GM12874 (cell line): Measurements from ENCODE around the gene TMEM59L.

Source experiments
- TF ChIP-seq, protein P1 (sequence below): IDR thresholded peaks from 2 replicates; pipeline ENCODE4 v1.5.1; 2011; ENCODE audit warnings: low read depth, mild to moderate bottlenecking, control low read depth, low read length, moderate library complexity; ENCODE audit not compliant: insufficient read depth

The TMEM59L gene

DNA sequence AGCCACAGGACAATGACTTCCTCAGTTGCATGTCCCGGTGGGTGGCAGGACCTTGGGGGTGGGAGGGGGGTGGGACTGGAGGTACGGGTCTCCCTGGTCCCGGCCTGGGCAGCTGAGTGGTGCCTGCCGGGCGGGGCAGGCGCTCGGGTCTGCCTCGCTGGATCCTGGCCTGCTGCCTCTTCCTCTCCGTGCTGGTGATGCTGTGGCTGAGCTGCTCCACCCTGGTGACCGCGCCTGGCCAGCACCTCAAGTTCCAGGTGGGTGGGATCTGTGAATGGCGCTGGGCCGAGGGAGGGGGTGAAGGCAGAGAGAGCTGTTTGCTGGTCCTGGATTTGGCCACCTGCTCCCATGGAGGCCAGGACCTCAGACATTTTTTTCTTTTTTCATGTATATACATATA lies 5.6 kb downstream of the TMEM59L start:
- TF ChIP-seq, protein P1, sequence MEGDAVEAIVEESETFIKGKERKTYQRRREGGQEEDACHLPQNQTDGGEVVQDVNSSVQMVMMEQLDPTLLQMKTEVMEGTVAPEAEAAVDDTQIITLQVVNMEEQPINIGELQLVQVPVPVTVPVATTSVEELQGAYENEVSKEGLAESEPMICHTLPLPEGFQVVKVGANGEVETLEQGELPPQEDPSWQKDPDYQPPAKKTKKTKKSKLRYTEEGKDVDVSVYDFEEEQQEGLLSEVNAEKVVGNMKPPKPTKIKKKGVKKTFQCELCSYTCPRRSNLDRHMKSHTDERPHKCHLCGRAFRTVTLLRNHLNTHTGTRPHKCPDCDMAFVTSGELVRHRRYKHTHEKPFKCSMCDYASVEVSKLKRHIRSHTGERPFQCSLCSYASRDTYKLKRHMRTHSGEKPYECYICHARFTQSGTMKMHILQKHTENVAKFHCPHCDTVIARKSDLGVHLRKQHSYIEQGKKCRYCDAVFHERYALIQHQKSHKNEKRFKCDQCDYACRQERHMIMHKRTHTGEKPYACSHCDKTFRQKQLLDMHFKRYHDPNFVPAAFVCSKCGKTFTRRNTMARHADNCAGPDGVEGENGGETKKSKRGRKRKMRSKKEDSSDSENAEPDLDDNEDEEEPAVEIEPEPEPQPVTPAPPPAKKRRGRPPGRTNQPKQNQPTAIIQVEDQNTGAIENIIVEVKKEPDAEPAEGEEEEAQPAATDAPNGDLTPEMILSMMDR, result no peak

DNA sequence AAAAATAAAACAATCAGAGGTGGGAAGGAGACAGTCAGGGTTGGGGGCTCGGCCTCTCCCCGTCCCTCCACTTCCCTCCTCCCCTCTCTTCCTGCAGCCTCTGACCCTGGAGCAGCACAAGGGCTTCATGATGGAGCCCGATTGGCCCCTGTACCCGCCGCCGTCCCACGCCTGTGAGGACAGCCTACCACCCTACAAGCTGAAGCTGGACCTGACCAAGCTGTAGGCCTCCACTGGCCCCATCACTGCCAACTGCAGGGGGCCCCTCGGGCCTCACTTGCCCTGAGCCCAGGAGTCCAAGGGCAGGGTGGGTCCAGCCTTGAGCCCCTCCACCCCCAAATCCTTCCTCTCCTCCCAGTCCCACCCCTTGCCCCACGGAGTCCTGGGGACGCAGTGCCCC lies 7.6 kb downstream of the TMEM59L start:
- TF ChIP-seq, protein P1, result no peak

DNA sequence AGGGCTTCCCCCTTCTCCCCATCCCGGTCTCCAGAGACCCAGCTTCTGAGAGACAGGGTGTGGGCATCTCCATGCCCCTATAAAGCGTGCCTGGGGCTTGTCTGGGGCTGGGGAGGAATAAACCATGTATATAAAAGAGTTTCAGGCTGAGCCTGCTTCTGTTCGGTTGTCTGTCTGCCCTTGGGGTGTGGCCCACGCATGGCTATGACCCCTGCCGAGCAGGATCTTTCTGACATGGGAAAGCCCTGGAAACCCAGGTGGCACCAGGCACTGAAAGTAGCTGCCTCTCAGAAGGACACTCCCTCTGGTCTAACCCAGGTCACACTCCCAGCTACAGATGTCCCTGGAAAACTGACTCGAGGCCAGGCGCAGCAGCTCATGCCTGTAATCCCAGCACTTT lies 8.2 kb downstream of the TMEM59L start:
- TF ChIP-seq, protein P1, result no peak

DNA sequence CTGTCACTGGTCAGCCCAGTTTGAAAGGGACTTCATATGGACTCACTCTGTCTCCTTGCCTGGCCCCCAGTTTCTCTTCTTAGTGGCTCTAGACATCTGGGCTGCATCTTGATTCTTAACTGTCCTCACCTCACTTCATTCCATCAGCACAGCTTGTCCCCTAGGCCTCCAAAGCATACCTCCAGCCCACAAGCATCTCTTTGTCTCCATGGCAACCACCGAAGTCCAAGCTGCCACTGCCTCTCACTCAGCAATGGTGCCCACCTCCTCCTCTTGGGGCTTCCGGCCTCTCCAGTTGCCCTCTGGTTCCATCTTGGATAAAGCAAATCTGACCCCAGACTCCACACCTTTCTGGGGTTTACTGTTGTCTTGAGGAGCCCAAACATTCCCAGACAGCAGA lies 14.2 kb downstream of the TMEM59L start:
- TF ChIP-seq, protein P1, result no peak

DNA sequence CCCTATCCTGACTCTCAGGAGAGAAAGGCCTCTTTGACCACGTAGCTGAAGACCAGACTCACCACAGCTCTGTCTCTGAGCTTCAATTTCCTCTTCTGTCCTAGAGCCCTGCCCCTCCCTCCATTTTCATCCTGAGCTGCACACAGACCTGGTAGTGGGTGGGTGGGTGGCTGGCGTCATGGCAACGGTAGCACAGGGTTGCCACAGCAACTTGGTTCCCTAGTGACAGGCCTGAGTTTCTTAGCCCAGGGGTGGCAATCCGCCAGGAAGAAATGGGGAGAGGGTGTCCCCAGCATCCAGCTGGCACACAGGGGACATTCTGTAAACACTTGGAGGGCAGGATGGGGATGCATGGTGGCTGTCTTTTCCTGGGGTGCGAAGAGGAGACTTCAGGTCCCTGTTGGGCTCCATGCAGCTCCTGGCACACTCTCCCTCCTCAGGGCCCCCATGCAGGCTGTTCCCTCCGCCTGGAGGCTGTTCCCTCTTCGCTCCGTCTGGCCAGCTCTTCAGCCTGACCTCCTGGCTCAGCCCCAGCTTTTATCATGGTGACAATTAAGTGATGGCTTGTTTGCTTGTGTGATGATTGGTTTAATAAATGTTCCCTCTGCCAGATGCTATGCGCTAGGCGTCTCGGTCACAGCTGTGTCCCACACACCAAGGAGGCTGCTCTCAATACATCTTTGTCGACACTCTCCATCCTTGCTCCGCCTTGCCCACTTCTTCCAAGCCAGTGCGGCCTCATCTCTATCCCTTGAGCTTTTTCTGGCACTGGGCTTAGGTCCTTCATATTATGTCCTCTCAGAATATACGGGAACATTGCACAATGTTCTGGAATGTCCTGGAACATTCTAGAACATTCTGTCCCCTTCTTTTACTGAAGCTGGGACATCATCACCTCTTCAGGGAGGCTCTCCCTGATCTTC lies 16.8 kb downstream of the TMEM59L start:
- TF ChIP-seq, protein P1, result no peak

DNA sequence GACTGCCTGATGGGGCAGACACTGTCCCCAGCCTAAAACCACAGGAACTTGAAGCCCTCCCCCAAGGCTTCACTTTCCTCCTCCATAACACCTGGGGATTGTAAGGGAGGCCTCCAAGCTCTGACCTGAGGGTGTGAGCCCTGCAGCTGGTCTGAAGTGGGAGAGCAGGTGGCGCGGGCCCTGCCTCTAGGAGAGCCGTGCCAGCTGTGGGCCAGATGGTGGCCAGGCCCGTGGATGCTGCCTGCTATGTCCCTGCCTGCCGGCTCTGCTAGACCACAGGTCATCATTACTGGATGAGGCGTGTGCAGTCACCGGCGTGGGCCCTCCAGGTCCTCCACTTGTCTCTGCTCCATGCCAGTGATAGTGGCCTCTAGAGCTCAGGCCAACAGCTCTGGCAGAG lies 20.7 kb downstream of the TMEM59L start:
- TF ChIP-seq, protein P1, result no peak

DNA sequence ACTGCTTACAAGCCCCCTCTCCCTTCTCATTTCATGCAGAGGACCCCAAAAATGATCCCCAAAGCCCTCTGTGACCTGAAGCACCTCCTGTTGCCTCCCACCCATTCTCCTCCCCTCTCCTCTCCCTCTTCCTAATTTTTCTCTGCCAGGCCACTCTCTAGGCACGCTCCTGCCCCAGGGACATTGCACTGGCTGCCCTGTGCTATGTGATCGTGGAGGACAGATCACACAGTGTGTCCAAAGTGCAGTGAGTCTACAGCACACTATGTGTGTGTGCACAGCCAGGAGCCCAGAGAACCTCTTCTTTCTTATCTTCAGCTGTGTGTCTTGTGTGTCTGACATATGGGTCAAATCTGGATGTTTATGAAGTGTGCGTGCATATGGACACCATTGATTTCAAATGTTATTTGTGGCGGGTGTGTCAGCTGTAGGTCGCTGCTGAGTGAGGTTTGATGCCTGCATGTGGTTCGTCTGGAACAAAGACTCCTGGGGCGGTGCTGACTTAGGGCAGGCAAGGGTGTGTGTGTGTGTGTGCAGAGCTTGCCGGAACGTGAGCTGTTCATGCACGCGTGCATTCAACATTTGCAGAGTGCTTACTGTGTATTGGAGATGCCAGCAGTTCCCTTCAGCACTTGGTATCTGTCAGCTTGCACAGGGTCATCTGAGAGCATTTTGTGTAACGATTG lies 22.1 kb downstream of the TMEM59L start:
- TF ChIP-seq, protein P1, result no peak
